Measurements from ENCODE around the gene RPS3. TPM values are rescaled to one million over a fixed set of nuclear protein-coding genes. Genes with fewer than 3 reads are reported as not detected.

The RPS3 gene
- 368 and 416 TPM in 2 replicates for total RNA-seq (2011; cell fraction: chromatin; rRNA removed; ENCODE audit: low replicate concordance)
- total RNA-seq (2011; cell fraction: nucleolus; rRNA removed): 577 and 735 TPM in 2 replicates
- total RNA-seq (2011; cell fraction: nucleoplasm; rRNA removed): 828 and 1,575 TPM in 2 replicates
- total RNA-seq (2014; rRNA removed) (2,700 and 3,102 TPM in 2 replicates), total RNA-seq (2014; rRNA removed; fragmentation: Illumina TruSeq; extraction: Trizol) (3,530 and 3,738 TPM in 2 replicates), total RNA-seq (2015; rRNA removed; fragmentation: Illumina TruSeq; extraction: Trizol) (3,411 and 3,679 TPM in 2 replicates), total RNA-seq (2021) (3,592 and 3,622 TPM in 2 replicates), polyA plus RNA-seq (2011; rRNA removed) (3,472 and 4,261 TPM in 2 replicates), polyA plus RNA-seq (2014; fragmentation: Illumina TruSeq; extraction: Trizol) (4,042 and 4,231 TPM in 2 replicates), polyA plus RNA-seq (2014; fragmentation: Nextera tagmentation; extraction: Ambion mirVana) (1,000 to 10,000 TPM; 5,693 to 5,771 TPM), polyA plus RNA-seq (2014; rRNA removed) (3,097 and 3,731 TPM in 2 replicates), polyA minus RNA-seq (2011; rRNA and poly(A)+ RNA removed) (1,903 and 2,025 TPM in 2 replicates), Bru-seq, nascent RNA (percentile 99 among the genes with signal in this experiment), BruChase-seq, experiment 1, labeled RNA remaining after a 2-hour chase (percentile 99 among the genes with signal in this experiment), BruChase-seq, experiment 2, labeled RNA remaining after a 6-hour chase (percentile 98 among the genes with signal in this experiment)
- 3,466 and 4,968 TPM in 2 replicates for polyA plus RNA-seq (2011; cell fraction: cytosol; rRNA removed)
- polyA plus RNA-seq (2011; cell fraction: nucleus; rRNA removed): 1,428 and 2,203 TPM in 2 replicates
- polyA plus RNA-seq (2012): 4,980 and 5,479 TPM in 2 replicates
- 774 and 918 TPM in 2 replicates for polyA minus RNA-seq (2011; cell fraction: cytosol; rRNA and poly(A)+ RNA removed)
- polyA minus RNA-seq (2011; cell fraction: nucleus; rRNA and poly(A)+ RNA removed): 197 and 395 TPM in 2 replicates
- long read RNA-seq, experiment 1, transcript RPS3-203 (6 exons, 866 nt): minor isoform, 6 of 3,093 reads
- long read RNA-seq, experiment 1, transcript RPS3-218 (6 exons, 737 nt): minor isoform, 7 of 3,093 reads
- long read RNA-seq, experiment 1, transcript RPS3-217 (7 exons, 2,097 nt): major isoform, 2,618 of 3,093 reads
- long read RNA-seq, experiment 1, transcript RPS3-216 (7 exons, 796 nt): minor isoform, 6 of 3,093 reads
- long read RNA-seq, experiment 1, partial matches to known transcripts: 437 of 3,093 reads
- long read RNA-seq, experiment 1, other reads (novel, unspliced or antisense): 18 of 3,093 reads
- long read RNA-seq, experiment 2, transcript RPS3-217 (7 exons, 2,097 nt): major isoform, 3,219 of 3,744 reads
- long read RNA-seq, experiment 2, transcript RPS3-214 (4 exons, 1,878 nt): minor isoform, 6 of 3,744 reads
- long read RNA-seq, experiment 2, transcript RPS3-203 (6 exons, 866 nt): minor isoform, 39 of 3,744 reads
- long read RNA-seq, experiment 2, transcript RPS3-216 (7 exons, 796 nt): minor isoform, 10 of 3,744 reads
- long read RNA-seq, experiment 2, partial matches to known transcripts: 330 of 3,744 reads
- long read RNA-seq, experiment 2, other reads (novel, unspliced or antisense): 129 of 3,744 reads
- long read RNA-seq, experiment 3, transcript RPS3-217 (7 exons, 2,097 nt): major isoform, 5,617 of 5,794 reads
- long read RNA-seq, experiment 3, transcript RPS3-203 (6 exons, 866 nt): minor isoform, 29 of 5,794 reads
- long read RNA-seq, experiment 3, transcript RPS3-216 (7 exons, 796 nt): minor isoform, 7 of 5,794 reads
- long read RNA-seq, experiment 3, partial matches to known transcripts: 98 of 5,794 reads
- long read RNA-seq, experiment 3, other reads (novel, unspliced or antisense): 39 of 5,794 reads

GRCh38 chr11:75399344-75400145, at the start of gene RPS3:
RPS3 (plus strand) TSS chr11:75399518; CDS start chr11:75399548, 30 bp downstream.
- H3K27ac ChIP-seq (ENCODE audit: extremely low read depth, low read depth, low read length): peak within 1 kb of the TSS; percentile 96
- intact Hi-C loops (cut with micrococcal nuclease) (no loop called here), in situ Hi-C loops (cut with MboI) (no loop called here)
- H3K9ac ChIP-seq (ENCODE audit: insufficient read depth in 1 of 2, low read depth in 2 of 2, low read length in 2 of 2): peak within 1 kb of the TSS; percentile 96 to 100
- peak; percentile 83 to 95 (median 88) for DNase-seq (ENCODE audit: extremely low read depth in 1 of 4, low spot score in 3 of 4)
- peaks cover 14 to 31% of the 10 kb centered on the region in 2 experiments; a peak in 3 of 5 replicates for H3K4me1 ChIP-seq (replicated peaks in 1 of 2; ENCODE audit: control insufficient read depth in 2 of 2, insufficient read depth in 2 of 2, low read length in 2 of 2)
- peaks cover 56% of the 10 kb centered on the region for H3K79me2 ChIP-seq (ENCODE audit: control insufficient read depth, insufficient read depth, low read length)
- ChIA-PET POLR2A (interaction anchor here (0.5 to 3.8 kb wide), 32 partner anchors 8 to 413 kb away, joined by 3 to 52 read pairs (median 6); partner anchors contain the start of gene ARRB1), CTCF (ENCODE audit: low intra/inter-chr PET ratio) (no interaction called here)
- 0% methylated on average over 54 of the region's 55 CpGs for WGBS (ENCODE audit: insufficient coverage, low coverage, missing lambda C conversion rate)
- H4K20me1 ChIP-seq (replicated peaks; ENCODE audit: control insufficient read depth, insufficient read depth, low read length): peaks cover 49% of the 10 kb centered on the region
- H3K4me3 ChIP-seq: peak within 1 kb of the TSS; percentile 91
- H3K9me1 ChIP-seq (ENCODE audit: control insufficient read depth, insufficient read depth, low read length): peaks cover 17% of the 10 kb centered on the region
- H3K9me3 ChIP-seq (replicated peaks; ENCODE audit: control insufficient read depth, insufficient read depth, low read depth, low read length): no peaks in the 10 kb centered on the region
- peaks cover 51% of the 10 kb centered on the region for H3K36me3 ChIP-seq (ENCODE audit: control insufficient read depth, insufficient read depth, low read length)
- peak; percentile 88 for FAIRE-seq
- TSS peak; percentile 37 for BruUV-seq (replicated peaks)
- peak within 1 kb of the TSS; percentile 98 for H3K4me2 ChIP-seq (ENCODE audit: insufficient read depth, low read length)
- ATAC-seq: peak; percentile 91
- peak within 1 kb of the TSS; percentile 98 for H2AFZ ChIP-seq (ENCODE audit: low read depth, low read length)
- no peaks in the 10 kb centered on the region for H3K27me3 ChIP-seq (ENCODE audit: control insufficient read depth in 2 of 2, insufficient read depth in 2 of 2, low read length in 2 of 2)
- TF ChIP-seq HMG20A (CRISPR knock-in tag; conservative IDR thresholded peaks at IDR 0.05) (no peak), EHMT2 (IDR thresholded peaks at IDR 0.05) (no peak), ZNF384 (IDR thresholded peaks at IDR 0.05; ENCODE audit: low read depth, low read length) (no peak), ZNF263 (CRISPR knock-in tag; IDR thresholded peaks at IDR 0.05; ENCODE audit: borderline replicate concordance) (no peak; the same call in 1 of the 2 replicates), BHLHE40 (IDR thresholded peaks at IDR 0.05; ENCODE audit: low read length) (peak; percentile 65), SOX6 (IDR thresholded peaks at IDR 0.05) (0 out of 2 replicates have a peak, but pooled peaks have one; percentile 17), CC2D1A (IDR thresholded peaks at IDR 0.05) (no peak), E2F6 (IDR thresholded peaks at IDR 0.05; ENCODE audit: borderline replicate concordance in 1 of 2, extremely low read depth in 1 of 2, insufficient read depth in 1 of 2, insufficient read length in 1 of 2, low read depth in 1 of 2, low read length in 1 of 2, poor library complexity in 1 of 2, severe bottlenecking in 1 of 2) (peak; percentile 44 to 55), ZNF174 (CRISPR knock-in tag; IDR thresholded peaks at IDR 0.05) (no peak), ZNF12 (CRISPR knock-in tag; IDR thresholded peaks at IDR 0.05) (peak; percentile 85), RAD21 (CRISPR knock-in tag; conservative IDR thresholded peaks at IDR 0.05 in 1 of 2, IDR thresholded peaks at IDR 0.05 in 1 of 2) (no peak), ZNF24 (IDR thresholded peaks at IDR 0.05) (no peak)

Data from K562 (cell line).